OCI-LY7 (cell line): ENCODE measurements around the gene REPIN1. TPM values are rescaled to one million over a fixed set of nuclear protein-coding genes. Genes with fewer than 3 reads are reported as not detected.

Experiments used
- BruUV-seq: library from RNA; stranded (reverse); fragments of 400-500 nt; replicated peaks from 2 replicates; lab custom pipeline; 2021; lab: Mats Ljungman, UMichigan
- CTCF ChIA-PET: fragments of 300-600 bp; sonication (Branson Sonifier 250); formaldehyde crosslinking; loops from one replicate; lab custom pipeline; 2022; ENCODE audit warnings: antibody characterized with exemption; ENCODE audit not compliant: unreplicated experiment; lab: Charles Lee
- POLR2A ChIA-PET: fragments of 300-600 bp; sonication (Branson Sonifier 250); formaldehyde crosslinking; loops from one replicate; lab custom pipeline; 2022; ENCODE audit warnings: antibody characterized with exemption; lab: Charles Lee
- DNase-seq: peaks from one replicate; pipeline ENCODE4 v3.0.0-alpha.2; 2015; ENCODE audit warnings: low spot score
- H2AFZ ChIP-seq: fragments of 200-600 bp; sonication (generic), shearing (Covaris generic); 2 replicates; pipeline ENCODE4 v1.6.1; 2014; ENCODE audit warnings: mild to moderate bottlenecking, antibody characterized with exemption, low read length, moderate library complexity
- H3K27ac ChIP-seq: fragments of 200-600 bp; sonication (generic); 2 replicates; pipeline ENCODE4 v1.5.1; 2014; ENCODE audit warnings: mixed run types, low read depth, mild to moderate bottlenecking, moderate library complexity, low read length, inconsistent platforms; ENCODE audit not compliant: poor library complexity, severe bottlenecking
- H3K36me3 ChIP-seq: fragments of 200-600 bp; sonication (generic); 2 replicates; pipeline ENCODE4 v1.6.1; 2014; ENCODE audit warnings: mild to moderate bottlenecking, antibody characterized with exemption, low read length, moderate library complexity, mixed read lengths; ENCODE audit not compliant: insufficient read depth
- H3K4me1 ChIP-seq: fragments of 200-600 bp; sonication (generic); 2 replicates; pipeline ENCODE4 v1.5.1; 2014; ENCODE audit warnings: mild to moderate bottlenecking, low read length; ENCODE audit not compliant: insufficient read depth, poor library complexity, severe bottlenecking
- H3K4me2 ChIP-seq: fragments of 200-600 bp; sonication (generic); 2 replicates; pipeline ENCODE4 v1.6.1; 2014; ENCODE audit warnings: mild to moderate bottlenecking, low read length
- H3K4me3 ChIP-seq: fragments of 200-600 bp; sonication (generic); 2 replicates; pipeline ENCODE4 v1.5.1; 2014; ENCODE audit warnings: mild to moderate bottlenecking, low read depth, low read length; ENCODE audit not compliant: poor library complexity, severe bottlenecking
- H3K79me2 ChIP-seq: fragments of 200-600 bp; sonication (generic); 2 replicates; pipeline ENCODE4 v1.6.1; 2016; ENCODE audit warnings: low read depth, mild to moderate bottlenecking, low read length, moderate library complexity, mixed read lengths; ENCODE audit not compliant: insufficient read depth
- H3K9me2 ChIP-seq: fragments of 200-600 bp; sonication (generic); 2 replicates; pipeline ENCODE4 v1.6.1; 2016; ENCODE audit warnings: mild to moderate bottlenecking, low read length, mixed read lengths; ENCODE audit not compliant: insufficient read depth
- H3K9me3 ChIP-seq: fragments of 200-600 bp; sonication (generic); 2 replicates; pipeline ENCODE4 v1.6.1; 2014; ENCODE audit warnings: mild to moderate bottlenecking, mixed run types, low read length, mixed read lengths
- H4K20me1 ChIP-seq: fragments of 200-600 bp; sonication (generic); 2 replicates; pipeline ENCODE4 v1.6.1; 2014; ENCODE audit warnings: mild to moderate bottlenecking, antibody characterized with exemption, low read length, moderate library complexity, mixed read lengths; ENCODE audit not compliant: insufficient read depth
- EZH2phosphoT487 ChIP-seq: fragments of 200-600 bp; sonication (generic); IDR thresholded peaks from 2 replicates; pipeline ENCODE4 v1.6.1; 2018; ENCODE audit warnings: low read depth, borderline replicate concordance, mild to moderate bottlenecking, mixed run types, antibody characterized with exemption, low read length, moderate library complexity, mixed read lengths
- intact Hi-C: fragments of 100-400 bp; cut with micrococcal nuclease; formaldehyde crosslinking; loops from one replicate; pipeline ENCODE4 v1.10.0; 2022; ENCODE audit not compliant: unreplicated experiment
- total RNA-seq, 2 experiments: library from RNA; depleted of rRNA in 1 of 2; stranded (reverse); fragments of >200 nt in 1 of 2; shearing (Covaris generic) in 1 of 2; gene quantifications; 2 replicates each; pipeline ENCODE4 v1.2.3, GENCODE V29; 2014 to 2022
- TF ChIP-seq, protein P1 (sequence below): fragments of 200-600 bp; sonication (generic); conservative IDR thresholded peaks from 2 replicates; pipeline ENCODE4 v1.5.1; 2014; ENCODE audit warnings: mild to moderate bottlenecking, antibody characterized with exemption, low read length, moderate library complexity, mixed read lengths

REPIN1 gene
- total RNA-seq, 2 experiments from 2014 or later, result 19.0 to 46.2 TPM

DNA sequence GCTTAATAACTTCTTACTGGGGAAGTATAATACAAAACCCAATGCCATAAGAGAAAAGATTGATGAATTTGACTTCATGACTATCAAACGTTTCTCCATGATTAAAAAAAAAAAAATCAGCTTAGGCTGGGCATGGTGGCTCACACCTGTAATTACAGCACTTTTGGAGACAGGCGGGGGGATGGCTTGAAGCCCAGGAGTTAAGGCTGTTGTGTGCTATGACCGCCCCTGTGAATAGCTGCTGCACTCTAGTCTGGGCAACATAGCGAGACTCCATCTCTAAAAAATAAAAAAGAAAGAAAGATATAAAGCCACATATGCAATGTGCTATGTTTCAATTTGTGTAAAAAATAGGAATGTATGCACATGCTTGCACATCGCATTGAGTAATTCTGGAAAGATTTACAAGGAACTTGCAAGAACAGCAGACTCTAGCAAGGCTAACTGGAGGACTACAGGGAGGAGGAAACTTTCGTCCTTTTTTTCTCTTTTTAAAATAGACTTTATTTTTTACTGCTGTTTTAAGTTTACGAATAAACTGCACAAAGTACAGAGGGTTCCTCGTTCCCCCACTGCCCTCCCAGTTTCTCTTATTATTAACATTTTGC is 16.9 kb upstream of the REPIN1 start:
- H3K4me3 ChIP-seq, result no peak overlapping the region
- intact Hi-C loops, result no loop called here
- BruUV-seq, result no TSS peak
- H3K36me3 ChIP-seq, result no peaks in the 10 kb centered on the region
- H3K4me1 ChIP-seq, result peaks cover 7% of the 10 kb centered on the region
- no peak overlapping the region for H3K4me2 ChIP-seq
- H2AFZ ChIP-seq, result no peak overlapping the region
- no peaks in the 10 kb centered on the region for H3K9me2 ChIP-seq
- no peak for TF ChIP-seq EZH2phosphoT487
- TF ChIP-seq, protein P1, sequence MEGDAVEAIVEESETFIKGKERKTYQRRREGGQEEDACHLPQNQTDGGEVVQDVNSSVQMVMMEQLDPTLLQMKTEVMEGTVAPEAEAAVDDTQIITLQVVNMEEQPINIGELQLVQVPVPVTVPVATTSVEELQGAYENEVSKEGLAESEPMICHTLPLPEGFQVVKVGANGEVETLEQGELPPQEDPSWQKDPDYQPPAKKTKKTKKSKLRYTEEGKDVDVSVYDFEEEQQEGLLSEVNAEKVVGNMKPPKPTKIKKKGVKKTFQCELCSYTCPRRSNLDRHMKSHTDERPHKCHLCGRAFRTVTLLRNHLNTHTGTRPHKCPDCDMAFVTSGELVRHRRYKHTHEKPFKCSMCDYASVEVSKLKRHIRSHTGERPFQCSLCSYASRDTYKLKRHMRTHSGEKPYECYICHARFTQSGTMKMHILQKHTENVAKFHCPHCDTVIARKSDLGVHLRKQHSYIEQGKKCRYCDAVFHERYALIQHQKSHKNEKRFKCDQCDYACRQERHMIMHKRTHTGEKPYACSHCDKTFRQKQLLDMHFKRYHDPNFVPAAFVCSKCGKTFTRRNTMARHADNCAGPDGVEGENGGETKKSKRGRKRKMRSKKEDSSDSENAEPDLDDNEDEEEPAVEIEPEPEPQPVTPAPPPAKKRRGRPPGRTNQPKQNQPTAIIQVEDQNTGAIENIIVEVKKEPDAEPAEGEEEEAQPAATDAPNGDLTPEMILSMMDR, result no peak
- no peaks in the 10 kb centered on the region for H3K9me3 ChIP-seq
- no peak overlapping the region for H3K27ac ChIP-seq
- CTCF ChIA-PET, result no interaction called here
- no peaks in the 10 kb centered on the region for H3K79me2 ChIP-seq
- POLR2A ChIA-PET, result no interaction called here
- no peak for DNase-seq
- no peaks in the 10 kb centered on the region for H4K20me1 ChIP-seq

DNA sequence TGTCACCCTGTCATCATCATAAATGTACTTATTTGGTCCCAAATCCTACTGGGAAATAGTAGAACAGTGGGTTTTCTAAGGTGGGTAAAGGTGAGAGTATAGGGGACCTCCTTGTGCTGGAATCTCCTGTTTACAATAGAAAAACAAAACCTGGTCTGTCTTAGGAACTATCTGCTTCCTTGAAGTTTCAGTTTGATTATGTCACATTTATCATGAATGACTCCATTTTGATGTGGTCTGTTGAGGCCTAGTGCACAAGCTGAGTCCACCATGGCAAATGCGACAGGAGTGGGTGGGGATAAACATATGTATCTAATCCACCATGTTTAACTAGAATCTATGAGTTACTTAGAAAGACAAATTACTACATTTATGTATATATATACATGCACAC is 13.0 kb upstream of the REPIN1 start:
- H4K20me1 ChIP-seq, result no peaks in the 10 kb centered on the region
- H3K4me1 ChIP-seq, result peaks cover 20% of the 10 kb centered on the region
- H3K4me2 ChIP-seq, result no peak overlapping the region
- H3K4me3 ChIP-seq, result no peak overlapping the region
- H3K79me2 ChIP-seq, result no peaks in the 10 kb centered on the region
- POLR2A ChIA-PET, result interaction anchor here (0.7 to 1.2 kb wide), 3 partner anchors 23 to 481 kb away, joined by 3 to 9 read pairs (median 3); no protein-coding TSS in a partner anchor
- BruUV-seq, result no TSS peak
- TF ChIP-seq, protein P1, result no peak
- no peak for TF ChIP-seq EZH2phosphoT487
- intact Hi-C loops, result loop anchor here (1.0 kb wide), 1 partner anchor 66 kb away; no protein-coding TSS in a partner anchor
- no peak overlapping the region for H3K27ac ChIP-seq
- H3K9me3 ChIP-seq, result no peaks in the 10 kb centered on the region
- H3K9me2 ChIP-seq, result no peaks in the 10 kb centered on the region
- peak overlapping the region; percentile 25; the same call in 1 of the 2 replicates for H2AFZ ChIP-seq
- H3K36me3 ChIP-seq, result no peaks in the 10 kb centered on the region
- CTCF ChIA-PET, result interaction anchor here (0.6 kb wide), 1 partner anchor 50 kb away, joined by 4 read pairs; a partner anchor contains a TSS
- no peak for DNase-seq
